ENCODE measurements around the gene CMC2.

DNA sequence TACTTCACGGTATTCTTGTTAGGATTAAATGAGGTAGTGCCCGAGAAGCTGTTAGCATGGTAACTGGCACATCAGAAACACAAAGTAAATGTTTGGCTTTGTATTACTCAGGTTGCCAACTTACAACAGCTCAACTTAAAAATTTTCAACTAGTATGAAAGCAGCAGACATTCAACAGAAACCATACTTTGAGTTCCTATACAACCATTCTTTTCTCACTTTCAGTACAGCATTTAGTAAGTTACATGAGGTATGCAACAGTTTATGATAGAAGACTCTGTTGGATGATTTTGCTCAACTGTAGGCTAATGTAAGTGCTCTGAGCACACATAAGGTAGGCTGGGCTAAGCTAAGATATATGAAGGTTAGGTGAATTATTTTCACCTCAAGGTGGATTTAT lies 8.0 kb upstream of the CMC2 start:
- TF ChIP-seq, protein P1, sequence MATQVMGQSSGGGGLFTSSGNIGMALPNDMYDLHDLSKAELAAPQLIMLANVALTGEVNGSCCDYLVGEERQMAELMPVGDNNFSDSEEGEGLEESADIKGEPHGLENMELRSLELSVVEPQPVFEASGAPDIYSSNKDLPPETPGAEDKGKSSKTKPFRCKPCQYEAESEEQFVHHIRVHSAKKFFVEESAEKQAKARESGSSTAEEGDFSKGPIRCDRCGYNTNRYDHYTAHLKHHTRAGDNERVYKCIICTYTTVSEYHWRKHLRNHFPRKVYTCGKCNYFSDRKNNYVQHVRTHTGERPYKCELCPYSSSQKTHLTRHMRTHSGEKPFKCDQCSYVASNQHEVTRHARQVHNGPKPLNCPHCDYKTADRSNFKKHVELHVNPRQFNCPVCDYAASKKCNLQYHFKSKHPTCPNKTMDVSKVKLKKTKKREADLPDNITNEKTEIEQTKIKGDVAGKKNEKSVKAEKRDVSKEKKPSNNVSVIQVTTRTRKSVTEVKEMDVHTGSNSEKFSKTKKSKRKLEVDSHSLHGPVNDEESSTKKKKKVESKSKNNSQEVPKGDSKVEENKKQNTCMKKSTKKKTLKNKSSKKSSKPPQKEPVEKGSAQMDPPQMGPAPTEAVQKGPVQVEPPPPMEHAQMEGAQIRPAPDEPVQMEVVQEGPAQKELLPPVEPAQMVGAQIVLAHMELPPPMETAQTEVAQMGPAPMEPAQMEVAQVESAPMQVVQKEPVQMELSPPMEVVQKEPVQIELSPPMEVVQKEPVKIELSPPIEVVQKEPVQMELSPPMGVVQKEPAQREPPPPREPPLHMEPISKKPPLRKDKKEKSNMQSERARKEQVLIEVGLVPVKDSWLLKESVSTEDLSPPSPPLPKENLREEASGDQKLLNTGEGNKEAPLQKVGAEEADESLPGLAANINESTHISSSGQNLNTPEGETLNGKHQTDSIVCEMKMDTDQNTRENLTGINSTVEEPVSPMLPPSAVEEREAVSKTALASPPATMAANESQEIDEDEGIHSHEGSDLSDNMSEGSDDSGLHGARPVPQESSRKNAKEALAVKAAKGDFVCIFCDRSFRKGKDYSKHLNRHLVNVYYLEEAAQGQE (IDR thresholded peaks at IDR 0.05; ENCODE audit: insufficient read depth in 1 of 2, low read depth in 2 of 2, low read length in 2 of 2): no peak
- no peak for TF ChIP-seq POLR2AphosphoS5 (IDR thresholded peaks at IDR 0.05; ENCODE audit: low read depth, low read length)
